ENCODE data around the gene COL28A1.
"Not testable (repeated sequence)": the region's sequence is repeated elsewhere in the genome, so short reads cannot be mapped to it uniquely, and the experiment has no call there.

Gene COL28A1

DNA sequence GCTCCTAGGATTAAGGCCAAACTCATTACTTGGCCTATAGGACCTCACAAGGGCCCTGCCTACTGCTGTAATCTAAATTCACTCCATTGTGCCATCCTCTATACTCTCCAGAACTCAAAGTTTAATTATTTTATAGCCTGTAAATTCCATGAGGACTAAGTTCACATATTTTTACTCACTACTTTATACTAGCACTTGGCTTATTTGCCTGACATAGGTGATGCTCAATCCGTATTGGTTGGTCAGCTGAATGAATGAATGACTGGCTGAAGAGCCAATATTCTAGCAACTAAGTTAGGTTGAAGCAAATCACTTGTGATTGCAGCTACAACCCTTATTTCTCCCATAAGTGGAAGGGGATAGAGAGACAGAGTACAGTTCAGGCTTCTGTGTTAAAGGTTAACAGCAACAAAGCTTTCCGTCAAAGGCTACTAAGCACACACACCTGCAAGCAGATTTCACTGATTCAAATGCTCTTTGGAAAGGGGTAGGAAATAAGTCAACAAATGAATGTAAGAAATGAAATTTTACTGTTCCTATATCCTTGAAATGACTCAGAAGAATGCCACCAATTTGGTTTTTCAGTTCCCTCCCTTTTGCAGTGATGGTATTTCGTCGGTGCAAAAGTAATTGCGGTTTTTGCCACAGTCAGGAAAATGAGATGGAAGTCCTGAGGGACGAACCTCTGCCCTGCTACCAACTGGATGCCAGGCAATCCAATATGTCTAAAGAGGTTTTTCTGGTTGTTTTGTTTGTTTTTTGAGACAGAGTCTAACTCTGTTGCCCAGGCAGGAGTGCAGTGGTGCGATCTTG, 120.7 kb downstream of the COL28A1 start:
- no peaks in the 10 kb centered on the region for H3K9me3 ChIP-seq (ENCODE audit: control insufficient read depth, low read length)
- H3K4me3 ChIP-seq (ENCODE audit: low read length), result no peak overlapping the region
- peaks cover 6% of the 10 kb centered on the region for H3K4me1 ChIP-seq (ENCODE audit: control insufficient read depth, insufficient read depth, low read length)
- no peak for DNase-seq (ENCODE audit: low read depth)
- H3K27me3 ChIP-seq (replicated peaks; ENCODE audit: control insufficient read depth, insufficient read depth, low read length), result no peaks in the 10 kb centered on the region
- H3K36me3 ChIP-seq (ENCODE audit: control insufficient read depth, insufficient read depth, low read length, severe bottlenecking), result no peaks in the 10 kb centered on the region
- no peak overlapping the region for H3K9ac ChIP-seq (ENCODE audit: low read length)

- H3K36me3 ChIP-seq (ENCODE audit: control insufficient read depth, insufficient read depth, low read length, severe bottlenecking), result no peaks in the 10 kb centered on the region
- no peak for DNase-seq (ENCODE audit: low read depth)
Measured at GRCh38 chr7:7408001-7408770, 127.5 kb downstream of the COL28A1 start.

GRCh38 chr7:7405461-7405860, 130.2 kb downstream of the COL28A1 start:
- H3K27me3 ChIP-seq (replicated peaks; ENCODE audit: control insufficient read depth, insufficient read depth, low read length), result no peaks in the 10 kb centered on the region
- no peak overlapping the region for H3K9ac ChIP-seq (ENCODE audit: low read length)
- DNase-seq (ENCODE audit: low read depth), result no peak
- H3K4me1 ChIP-seq (ENCODE audit: control insufficient read depth, insufficient read depth, low read length), result no peaks in the 10 kb centered on the region
- H3K36me3 ChIP-seq (ENCODE audit: control insufficient read depth, insufficient read depth, low read length, severe bottlenecking), result no peaks in the 10 kb centered on the region
- no peak overlapping the region for H3K4me3 ChIP-seq (ENCODE audit: low read length)
- peaks cover 5% of the 10 kb centered on the region for H3K9me3 ChIP-seq (ENCODE audit: control insufficient read depth, low read length)

More at GRCh38 chr7:7408001-7408770, 127.5 kb downstream of the COL28A1 start:
- no peak overlapping the region for H3K4me3 ChIP-seq (ENCODE audit: low read length)
- H3K27me3 ChIP-seq (replicated peaks; ENCODE audit: control insufficient read depth, insufficient read depth, low read length), result no peaks in the 10 kb centered on the region
- H3K9ac ChIP-seq (ENCODE audit: low read length), result no peak overlapping the region
- H3K4me1 ChIP-seq (ENCODE audit: control insufficient read depth, insufficient read depth, low read length), result no peaks in the 10 kb centered on the region
- H3K9me3 ChIP-seq (ENCODE audit: control insufficient read depth, low read length), result peaks cover 5% of the 10 kb centered on the region

DNA sequence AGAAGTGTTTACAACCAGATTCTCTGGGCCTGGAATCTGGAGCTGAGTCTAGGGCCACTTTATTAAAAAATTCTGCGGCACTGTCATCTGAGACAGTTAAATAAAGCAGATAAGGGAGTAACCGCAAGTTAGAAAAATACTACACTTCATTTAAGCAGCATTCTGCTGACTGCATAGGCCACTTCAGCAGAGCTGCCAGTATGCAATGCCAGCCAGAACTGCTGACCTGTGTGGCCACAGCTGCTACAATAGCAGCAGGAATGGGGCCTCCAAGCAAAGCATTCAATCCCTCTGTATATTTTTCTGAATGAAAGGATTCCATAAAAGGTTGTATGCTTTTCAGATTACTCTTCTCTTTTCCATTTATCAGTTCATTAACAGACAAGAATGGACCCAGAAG, 136.0 kb downstream of the COL28A1 start:
- Histone ChIP-seq H3K9me3 (ENCODE audit: control insufficient read depth, low read length) (no peaks in the 10 kb centered on the region), H3K27me3 (replicated peaks; ENCODE audit: control insufficient read depth, insufficient read depth, low read length) (no peaks in the 10 kb centered on the region), H3K36me3 (ENCODE audit: control insufficient read depth, insufficient read depth, low read length, severe bottlenecking) (no peaks in the 10 kb centered on the region), H3K4me3 (ENCODE audit: low read length) (no peak overlapping the region), H3K9ac (ENCODE audit: low read length) (no peak overlapping the region), H3K4me1 (ENCODE audit: control insufficient read depth, insufficient read depth, low read length) (no peaks in the 10 kb centered on the region)
- no peak for DNase-seq (ENCODE audit: low read depth)

GRCh38 chr7:7395785-7396184, 139.9 kb downstream of the COL28A1 start:
- DNase-seq (ENCODE audit: low read depth), result no peak
- no peaks in the 10 kb centered on the region for H3K36me3 ChIP-seq (ENCODE audit: control insufficient read depth, insufficient read depth, low read length, severe bottlenecking)
- H3K4me1 ChIP-seq (ENCODE audit: control insufficient read depth, insufficient read depth, low read length), result no peaks in the 10 kb centered on the region
- peaks cover 7% of the 10 kb centered on the region for H3K9me3 ChIP-seq (ENCODE audit: control insufficient read depth, low read length)
- H3K27me3 ChIP-seq (replicated peaks; ENCODE audit: control insufficient read depth, insufficient read depth, low read length), result no peaks in the 10 kb centered on the region
- H3K4me3 ChIP-seq (ENCODE audit: low read length), result no peak overlapping the region
- no peak overlapping the region for H3K9ac ChIP-seq (ENCODE audit: low read length)

DNA sequence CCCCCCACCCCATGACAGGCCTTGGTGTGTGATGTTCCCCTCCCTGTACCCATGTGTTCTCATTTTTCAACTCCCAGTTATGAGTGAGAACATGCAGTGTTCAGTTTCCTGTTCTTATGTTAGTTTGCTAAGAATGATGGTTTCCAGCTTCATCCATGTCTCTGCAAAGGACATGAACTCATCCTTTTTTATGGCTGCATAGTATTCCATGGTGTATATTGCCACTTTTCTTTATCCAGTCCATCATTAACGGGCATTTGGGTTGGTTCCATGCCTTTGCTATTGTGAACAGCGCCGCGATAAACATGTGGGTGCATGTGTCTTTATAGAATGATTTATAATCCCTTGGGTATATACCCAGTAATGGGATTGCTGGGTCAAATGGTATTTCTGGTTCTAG, 147.5 kb downstream of the COL28A1 start:
- H3K9ac ChIP-seq (ENCODE audit: low read length); H3K36me3 ChIP-seq (ENCODE audit: control insufficient read depth, insufficient read depth, low read length, severe bottlenecking); H3K27me3 ChIP-seq (replicated peaks; ENCODE audit: control insufficient read depth, insufficient read depth, low read length); H3K4me1 ChIP-seq (ENCODE audit: control insufficient read depth, insufficient read depth, low read length); H3K4me3 ChIP-seq (ENCODE audit: low read length); DNase-seq (ENCODE audit: low read depth): not testable (repeated sequence)
- H3K9me3 ChIP-seq (ENCODE audit: control insufficient read depth, low read length), result peaks cover 12% of the 10 kb centered on the region

DNA sequence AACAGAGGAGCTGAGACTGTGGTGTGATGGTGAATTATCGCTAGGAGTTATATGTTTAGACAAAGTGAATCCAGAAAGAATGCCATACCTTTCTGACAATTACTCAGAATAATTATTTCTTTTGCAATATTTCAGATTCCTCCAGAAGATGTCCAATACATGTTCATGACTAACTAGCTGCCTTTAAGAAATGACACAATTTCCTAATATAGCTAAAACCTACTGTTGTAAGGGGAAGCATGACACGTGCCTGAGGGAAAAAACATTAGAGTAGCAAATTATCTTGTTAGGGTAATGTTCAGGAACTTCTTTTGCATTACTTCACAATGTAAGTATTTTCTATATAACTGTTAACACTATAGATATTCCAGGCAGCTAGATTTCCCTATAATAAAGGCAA, 150.3 kb downstream of the COL28A1 start:
- no peaks in the 10 kb centered on the region for H3K36me3 ChIP-seq (ENCODE audit: control insufficient read depth, insufficient read depth, low read length, severe bottlenecking)
- no peaks in the 10 kb centered on the region for H3K27me3 ChIP-seq (replicated peaks; ENCODE audit: control insufficient read depth, insufficient read depth, low read length)
- H3K9me3 ChIP-seq (ENCODE audit: control insufficient read depth, low read length), result peaks cover 2% of the 10 kb centered on the region
- no peak overlapping the region for H3K9ac ChIP-seq (ENCODE audit: low read length)
- DNase-seq (ENCODE audit: low read depth), result no peak
- H3K4me1 ChIP-seq (ENCODE audit: control insufficient read depth, insufficient read depth, low read length), result no peaks in the 10 kb centered on the region
- H3K4me3 ChIP-seq (ENCODE audit: low read length), result no peak overlapping the region

GRCh38 chr7:7384228-7384627, 151.4 kb downstream of the COL28A1 start:
- Histone ChIP-seq H3K36me3 (ENCODE audit: control insufficient read depth, insufficient read depth, low read length, severe bottlenecking) (no peaks in the 10 kb centered on the region), H3K9ac (ENCODE audit: low read length) (no peak overlapping the region), H3K4me3 (ENCODE audit: low read length) (no peak overlapping the region)

DNA sequence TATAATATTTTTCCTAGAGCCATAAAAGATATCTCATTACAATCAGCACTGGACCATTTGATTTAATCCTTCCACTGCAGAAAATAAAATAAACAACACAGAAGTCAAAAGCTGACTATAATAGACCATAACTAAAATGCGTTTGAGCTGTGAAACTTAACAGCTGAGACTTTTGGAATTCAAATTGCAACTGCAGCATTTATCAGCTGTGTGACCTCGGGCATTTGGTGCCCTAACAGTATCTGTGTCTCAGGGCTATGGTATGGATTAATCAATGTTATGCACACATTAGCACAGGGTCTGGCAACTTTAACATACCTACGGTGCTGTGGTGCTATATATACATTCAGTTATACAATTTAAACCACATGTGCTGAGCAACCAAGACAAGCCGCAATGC, 160.1 kb downstream of the COL28A1 start:
- DNase-seq (ENCODE audit: low read depth), result no peak
- Histone ChIP-seq H3K9ac (ENCODE audit: low read length) (no peak overlapping the region), H3K4me1 (ENCODE audit: control insufficient read depth, insufficient read depth, low read length) (no peaks in the 10 kb centered on the region), H3K36me3 (ENCODE audit: control insufficient read depth, insufficient read depth, low read length, severe bottlenecking) (no peaks in the 10 kb centered on the region), H3K27me3 (replicated peaks; ENCODE audit: control insufficient read depth, insufficient read depth, low read length) (peaks cover 7% of the 10 kb centered on the region), H3K9me3 (ENCODE audit: control insufficient read depth, low read length) (no peaks in the 10 kb centered on the region), H3K4me3 (ENCODE audit: low read length) (no peak overlapping the region)

More at GRCh38 chr7:7384228-7384627, 151.4 kb downstream of the COL28A1 start:
- peaks cover 4% of the 10 kb centered on the region for H3K27me3 ChIP-seq (replicated peaks; ENCODE audit: control insufficient read depth, insufficient read depth, low read length)
- no peak for DNase-seq (ENCODE audit: low read depth)
- no peaks in the 10 kb centered on the region for H3K9me3 ChIP-seq (ENCODE audit: control insufficient read depth, low read length)
- no peaks in the 10 kb centered on the region for H3K4me1 ChIP-seq (ENCODE audit: control insufficient read depth, insufficient read depth, low read length)

DNA sequence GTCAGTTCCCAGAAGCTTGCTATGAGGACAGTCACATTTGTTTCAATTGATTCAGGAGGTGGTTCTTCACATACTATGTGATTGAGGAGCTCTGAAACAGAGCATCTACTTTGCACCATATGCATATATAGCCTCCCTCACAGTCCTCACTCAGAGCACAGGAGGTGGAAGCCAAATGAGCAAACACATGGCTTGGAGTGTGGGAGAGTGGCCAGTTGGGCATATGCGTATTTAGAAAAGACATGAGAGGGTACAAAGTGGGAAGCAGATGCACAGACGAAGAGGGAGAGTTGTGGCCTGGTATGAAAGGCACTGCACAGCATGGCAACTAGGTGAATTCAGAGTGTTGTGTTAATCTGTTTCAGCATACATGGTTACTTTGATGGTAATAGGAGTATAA, 165.6 kb downstream of the COL28A1 start:
- no peaks in the 10 kb centered on the region for H3K27me3 ChIP-seq (replicated peaks; ENCODE audit: control insufficient read depth, insufficient read depth, low read length)
- H3K36me3 ChIP-seq (ENCODE audit: control insufficient read depth, insufficient read depth, low read length, severe bottlenecking), result no peaks in the 10 kb centered on the region
- H3K9me3 ChIP-seq (ENCODE audit: control insufficient read depth, low read length), result no peaks in the 10 kb centered on the region
- H3K9ac ChIP-seq (ENCODE audit: low read length), result no peak overlapping the region
- H3K4me1 ChIP-seq (ENCODE audit: control insufficient read depth, insufficient read depth, low read length), result no peaks in the 10 kb centered on the region
- DNase-seq (ENCODE audit: low read depth), result no peak
- no peak overlapping the region for H3K4me3 ChIP-seq (ENCODE audit: low read length)

GRCh38 chr7:7369134-7369533, 166.5 kb downstream of the COL28A1 start:
- Histone ChIP-seq H3K9me3 (ENCODE audit: control insufficient read depth, low read length) (no peaks in the 10 kb centered on the region), H3K9ac (ENCODE audit: low read length) (no peak overlapping the region), H3K36me3 (ENCODE audit: control insufficient read depth, insufficient read depth, low read length, severe bottlenecking) (no peaks in the 10 kb centered on the region), H3K27me3 (replicated peaks; ENCODE audit: control insufficient read depth, insufficient read depth, low read length) (no peaks in the 10 kb centered on the region), H3K4me1 (ENCODE audit: control insufficient read depth, insufficient read depth, low read length) (no peaks in the 10 kb centered on the region), H3K4me3 (ENCODE audit: low read length) (no peak overlapping the region)
- no peak for DNase-seq (ENCODE audit: low read depth)
